IMR-90 (cell line): ENCODE measurements around the gene ARID3C. TPM values are rescaled to one million over a fixed set of nuclear protein-coding genes. Genes with fewer than 3 reads are reported as not detected.

ENCODE experiments used
- ATAC-seq: fragments of 200-7000 bp; cut with Tn5 transposase; 2 replicates; pipeline ENCODE4 v1.9.1; 2020; ENCODE audit warnings: low read depth, mild to moderate bottlenecking, moderate library complexity
- BruUV-seq: library from RNA; stranded (reverse); fragments of 400-500 nt; replicated peaks from 2 replicates; lab custom pipeline; 2021; lab: Mats Ljungman, UMichigan
- CTCF ChIA-PET: fragments of 300-600 bp; formaldehyde crosslinking; extraction: SDS; loops from one replicate; lab custom pipeline; 2021; ENCODE audit warnings: antibody characterized with exemption; lab: Yijun Ruan, JAX
- POLR2A ChIA-PET: fragments of 300-600 bp; sonication (Branson Sonifier 250); formaldehyde crosslinking; loops from one replicate; lab custom pipeline; 2022; ENCODE audit warnings: antibody characterized with exemption; ENCODE audit not compliant: unreplicated experiment; lab: Charles Lee
- DNase-seq: peaks from one replicate; pipeline ENCODE4 v3.0.0; 2013
- H2AFZ ChIP-seq: replicated peaks from 2 replicates; pipeline ENCODE3; 2013; ENCODE audit warnings: low read length, mild to moderate bottlenecking; ENCODE audit not compliant: poor library complexity
- H2AK5ac ChIP-seq: 2 replicates; pipeline ENCODE4 v1.6.1; 2013; ENCODE audit warnings: low read depth, low read length, inconsistent platforms
- H2AK9ac ChIP-seq: replicated peaks from 2 replicates; pipeline ENCODE3; 2013; ENCODE audit warnings: mild to moderate bottlenecking, low read depth, low read length, moderate library complexity; ENCODE audit not compliant: poor library complexity
- H2BK120ac ChIP-seq: 2 replicates; pipeline ENCODE4 v1.6.1; 2013; ENCODE audit warnings: low read depth, low read length, inconsistent platforms
- H2BK15ac ChIP-seq: 3 replicates; pipeline ENCODE4 v1.6.1; 2013; ENCODE audit warnings: low read depth, low read length, inconsistent platforms
- H2BK20ac ChIP-seq: 2 replicates; pipeline ENCODE4 v1.6.1; 2013; ENCODE audit warnings: low read depth, mild to moderate bottlenecking, inconsistent platforms, low read length, moderate library complexity
- H2BK5ac ChIP-seq: 2 replicates; pipeline ENCODE4 v1.6.1; 2013; ENCODE audit warnings: mild to moderate bottlenecking, low read depth, low read length, inconsistent platforms; ENCODE audit not compliant: poor library complexity, severe bottlenecking
- H3K14ac ChIP-seq: replicated peaks from 2 replicates; pipeline ENCODE4 v1.6.1; 2013; ENCODE audit warnings: low read depth, low read length, inconsistent platforms
- H3K18ac ChIP-seq: 2 replicates; pipeline ENCODE4 v1.6.1; 2013; ENCODE audit warnings: low read depth, low read length, control low read depth
- H3K23ac ChIP-seq: 2 replicates; pipeline ENCODE4 v1.6.1; 2013; ENCODE audit warnings: low read depth, low read length, inconsistent platforms
- H3K27ac ChIP-seq: 2 replicates; pipeline ENCODE4 v1.5.1; 2013; ENCODE audit warnings: mild to moderate bottlenecking, control low read depth, low read length; ENCODE audit not compliant: insufficient read depth
- H3K27me3 ChIP-seq: 2 replicates; pipeline ENCODE4 v1.6.1; 2013; ENCODE audit warnings: low read length; ENCODE audit not compliant: control insufficient read depth, insufficient read depth
- H3K36me3 ChIP-seq: 2 replicates; pipeline ENCODE4 v1.6.1; 2013; ENCODE audit warnings: low read length, mixed read lengths; ENCODE audit not compliant: control insufficient read depth, insufficient read depth
- H3K4ac ChIP-seq: 2 replicates; pipeline ENCODE4 v1.6.1; 2013; ENCODE audit warnings: low read depth, low read length, inconsistent platforms
- H3K4me1 ChIP-seq: 2 replicates; pipeline ENCODE4 v1.6.1; 2013; ENCODE audit warnings: low read length, mixed read lengths; ENCODE audit not compliant: control insufficient read depth, insufficient read depth
- H3K4me2 ChIP-seq: 2 replicates; pipeline ENCODE4 v1.6.1; 2013; ENCODE audit warnings: low read depth, mild to moderate bottlenecking, control low read depth, low read length, moderate library complexity
- H3K4me3 ChIP-seq: 2 replicates; pipeline ENCODE4 v1.5.1; 2013; ENCODE audit warnings: low read depth, mild to moderate bottlenecking, control low read depth, low read length, moderate library complexity; ENCODE audit not compliant: insufficient read depth
- H3K56ac ChIP-seq: 2 replicates; pipeline ENCODE4 v1.6.1; 2013; ENCODE audit warnings: low read length, inconsistent platforms; ENCODE audit not compliant: insufficient read depth; ENCODE audit errors: extremely low read depth
- H3K79me1 ChIP-seq, 2 experiments: 2 replicates each; pipeline ENCODE4 v1.6.1; 2013; ENCODE audit warnings: low read length in 2 of 2, inconsistent platforms in 1 of 2, low read depth in 1 of 2
- H3K9ac ChIP-seq: 2 replicates; pipeline ENCODE4 v1.6.1; 2013; ENCODE audit warnings: low read depth, low read length, control low read depth
- H3K9me1 ChIP-seq: 2 replicates; pipeline ENCODE4 v1.6.1; 2013; ENCODE audit warnings: low read length, inconsistent platforms; ENCODE audit not compliant: insufficient read depth
- H3K9me3 ChIP-seq: 2 replicates; pipeline ENCODE4 v1.6.1; 2013; ENCODE audit warnings: low read length; ENCODE audit not compliant: control insufficient read depth, insufficient read depth
- H4K20me1 ChIP-seq: 2 replicates; pipeline ENCODE4 v1.6.1; 2013; ENCODE audit warnings: low read length, inconsistent platforms; ENCODE audit not compliant: insufficient read depth
- H4K5ac ChIP-seq: 2 replicates; pipeline ENCODE4 v1.6.1; 2013; ENCODE audit warnings: mild to moderate bottlenecking, low read depth, low read length, control low read depth
- H4K8ac ChIP-seq, 2 experiments: 2 replicates each; pipeline ENCODE4 v1.6.1; 2013; ENCODE audit warnings: low read depth in 2 of 2, low read length in 2 of 2, control low read depth in 1 of 2, inconsistent platforms in 1 of 2
- H4K91ac ChIP-seq: 2 replicates; pipeline ENCODE4 v1.6.1; 2013; ENCODE audit warnings: low read depth, low read length, inconsistent platforms; ENCODE audit not compliant: insufficient read depth
- CEBPB ChIP-seq: IDR thresholded peaks from 2 replicates; pipeline ENCODE4 v1.6.1; 2012; ENCODE audit warnings: low read depth, low read length, improper control_type of control experiment
- CTCF ChIP-seq: conservative IDR thresholded peaks from 2 replicates; pipeline ENCODE4 v1.5.1; 2012; ENCODE audit warnings: mild to moderate bottlenecking, low read depth, low read length, improper control_type of control experiment
- ELK1 ChIP-seq: fragments of 150-350 bp; IDR thresholded peaks from 2 replicates; pipeline ENCODE4 v1.6.1; 2016; ENCODE audit warnings: low read depth, mild to moderate bottlenecking, low read length, moderate library complexity, borderline replicate concordance
- FOS ChIP-seq: fragments of 150-350 bp; IDR thresholded peaks from 2 replicates; pipeline ENCODE4 v1.6.1; 2016; ENCODE audit warnings: low read depth, low read length
- MAZ ChIP-seq: IDR thresholded peaks from 2 replicates; pipeline ENCODE4 v1.6.1; 2012; ENCODE audit warnings: low read depth, mild to moderate bottlenecking, low read length, improper control_type of control experiment, moderate library complexity, borderline replicate concordance
- MXI1 ChIP-seq: IDR thresholded peaks from 2 replicates; pipeline ENCODE4 v1.6.1; 2012; ENCODE audit warnings: low read depth, mild to moderate bottlenecking, low read length, moderate library complexity, borderline replicate concordance
- POLR2A ChIP-seq: IDR thresholded peaks from 2 replicates; pipeline ENCODE4 v1.6.1; 2012; ENCODE audit warnings: mild to moderate bottlenecking, low read depth, low read length
- RCOR1 ChIP-seq: IDR thresholded peaks from 2 replicates; pipeline ENCODE4 v1.6.1; 2012; ENCODE audit warnings: mild to moderate bottlenecking, low read length, improper control_type of control experiment; ENCODE audit not compliant: insufficient replicate concordance
- WGBS, 2 experiments: methylation state at CpG; one replicate each; pipeline versions ENCODE4 v1.1.5 to v1.1.7; 2013; ENCODE audit warnings: missing lambda C conversion rate in 2 of 2; ENCODE audit not compliant: insufficient read length in 1 of 2; ENCODE audit errors: extremely low coverage in 2 of 2; 5-methylcytosine and 5-hydroxymethylcytosine counted together
- dilution Hi-C: fragments of 300-500 bp; cut with HindIII; formaldehyde crosslinking; loops from one replicate; pipeline ENCODE4 v1.14.3; 2018; ENCODE audit warnings: low sequenced_read_pairs; ENCODE audit not compliant: unreplicated experiment
- in situ Hi-C: fragments of 300-500 bp; cut with MboI; formaldehyde crosslinking; loops from 3 replicates; pipeline ENCODE4 v1.14.3; 2019; ENCODE audit warnings: low sequenced_read_pairs, inconsistent platforms, mixed read lengths
- intact Hi-C: fragments of 100-400 bp; cut with micrococcal nuclease; formaldehyde crosslinking; loops from 2 replicates; pipeline ENCODE4 v1.10.0; 2022
- polyA plus RNA-seq, 3 experiments: library from polyadenylated mRNA; depleted of rRNA; stranded (reverse); fragments of >200 nt; gene quantifications; 2 replicates each; pipeline ENCODE4 v1.2.3, GENCODE V29; 2012; ENCODE audit warnings: low replicate concordance in 1 of 3
- total RNA-seq: library from RNA; depleted of rRNA; stranded (reverse); fragments of >200 nt; gene quantifications from 2 replicates; pipeline ENCODE4 v1.2.3, GENCODE V29; 2012

Gene ARID3C
- total and polyA plus RNA-seq, 2 of the 4 experiments (the other 2 are of a cell fraction), result 0.07 TPM; not detected in 1

GRCh38 chr9:34675869-34676268 lies 47.0 kb upstream of the ARID3C start:
- in situ Hi-C loops, result no loop called here
- no peak overlapping the region for H2AFZ ChIP-seq
- CTCF ChIA-PET, result interaction anchor here (3.3 kb wide), 1 partner anchor 27 kb away, joined by 16 read pairs; no protein-coding TSS in a partner anchor
- no peak overlapping the region for H2BK5ac ChIP-seq
- dilution Hi-C loops, result no loop called here
- H3K36me3 ChIP-seq, result peaks cover 2% of the 10 kb centered on the region
- H2BK20ac ChIP-seq, result no peak overlapping the region
- H2BK120ac ChIP-seq, result no peak overlapping the region
- no peaks in the 10 kb centered on the region for H3K9me3 ChIP-seq
- no peak overlapping the region for H4K5ac ChIP-seq
- POLR2A ChIA-PET, result no interaction called here
- H2BK15ac ChIP-seq, result no peak overlapping the region
- H3K14ac ChIP-seq, result no peak overlapping the region
- no peak overlapping the region for H3K27ac ChIP-seq
- no peak overlapping the region for H2AK5ac ChIP-seq
- DNase-seq (no peak), ATAC-seq (no peak; the same call in 1 of the 2 replicates)
- H3K9me1 ChIP-seq, result no peaks in the 10 kb centered on the region
- H3K4ac ChIP-seq, result no peak overlapping the region
- BruUV-seq, result no TSS peak
- H3K4me3 ChIP-seq, result no peak overlapping the region
- intact Hi-C loops, result loop anchor here (1.0 kb wide), 1 partner anchor 26 kb away; no protein-coding TSS in a partner anchor
- H3K4me1 ChIP-seq, result no peaks in the 10 kb centered on the region
- no peaks in the 10 kb centered on the region for H3K27me3 ChIP-seq
- no peak overlapping the region for H2AK9ac ChIP-seq
- 100% methylated on average over 1 of the region's 2 CpGs; no CpG with 5 or more reads in 1 of the 2 experiments for WGBS, 2 experiments
- H3K4me2 ChIP-seq, result no peak overlapping the region
- H4K8ac ChIP-seq, result no peak overlapping the region
- H4K20me1 ChIP-seq, result no peaks in the 10 kb centered on the region
- H3K56ac ChIP-seq, result no peak overlapping the region
- no peak overlapping the region for H3K23ac ChIP-seq
- TF ChIP-seq CEBPB (peak; percentile 1; the same call in 1 of the 2 replicates), FOS (no peak), MXI1 (no peak), ELK1 (no peak), MAZ (no peak), CTCF (no peak), POLR2A (no peak), RCOR1 (no peak)
- no peak overlapping the region for H3K18ac ChIP-seq
- H3K79me1 ChIP-seq, result peaks cover 15 to 17% of the 10 kb centered on the region in 2 experiments
- no peak overlapping the region for H4K91ac ChIP-seq
- H3K9ac ChIP-seq, result no peak overlapping the region
